AG09309 (cell line): ENCODE measurements around the gene NFRKB.

ENCODE experiments used
- DNase-seq: peaks from one replicate; pipeline ENCODE4 v3.0.0-alpha.2; 2010; ENCODE audit warnings: low read depth
- H3K4me3 ChIP-seq: 2 replicates; pipeline ENCODE4 v1.5.1; 2011; ENCODE audit warnings: mild to moderate bottlenecking, low read depth, low read length, moderate library complexity; ENCODE audit not compliant: control insufficient read depth
- TF ChIP-seq, protein P1 (sequence below): IDR thresholded peaks from 2 replicates; pipeline ENCODE4 v1.5.1; 2011; ENCODE audit warnings: mild to moderate bottlenecking, low read depth, low read length, inconsistent platforms; ENCODE audit not compliant: insufficient read depth, control insufficient read depth; ENCODE audit errors: missing control alignments

Gene NFRKB

DNA sequence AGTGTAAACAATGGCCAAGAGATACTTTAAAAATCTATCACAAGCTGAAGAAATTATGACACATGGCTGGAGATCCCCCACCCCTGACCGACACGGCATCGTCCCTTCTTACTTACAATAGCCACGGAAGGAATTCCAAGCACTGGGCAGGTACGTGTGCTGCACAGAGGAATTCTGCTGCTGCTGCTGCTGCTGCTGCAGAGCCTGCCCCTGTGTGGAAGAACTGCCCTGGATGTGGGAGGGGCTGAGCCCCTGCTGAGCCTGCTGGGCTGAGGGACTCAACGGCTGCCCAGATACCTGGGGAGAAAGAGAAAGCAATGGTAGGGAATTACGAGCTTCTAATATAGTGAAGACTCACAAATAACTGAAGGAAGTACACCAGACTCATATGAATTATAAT, 15.0 kb upstream of the NFRKB start:
- H3K4me3 ChIP-seq, result no peak overlapping the region
- TF ChIP-seq, protein P1, sequence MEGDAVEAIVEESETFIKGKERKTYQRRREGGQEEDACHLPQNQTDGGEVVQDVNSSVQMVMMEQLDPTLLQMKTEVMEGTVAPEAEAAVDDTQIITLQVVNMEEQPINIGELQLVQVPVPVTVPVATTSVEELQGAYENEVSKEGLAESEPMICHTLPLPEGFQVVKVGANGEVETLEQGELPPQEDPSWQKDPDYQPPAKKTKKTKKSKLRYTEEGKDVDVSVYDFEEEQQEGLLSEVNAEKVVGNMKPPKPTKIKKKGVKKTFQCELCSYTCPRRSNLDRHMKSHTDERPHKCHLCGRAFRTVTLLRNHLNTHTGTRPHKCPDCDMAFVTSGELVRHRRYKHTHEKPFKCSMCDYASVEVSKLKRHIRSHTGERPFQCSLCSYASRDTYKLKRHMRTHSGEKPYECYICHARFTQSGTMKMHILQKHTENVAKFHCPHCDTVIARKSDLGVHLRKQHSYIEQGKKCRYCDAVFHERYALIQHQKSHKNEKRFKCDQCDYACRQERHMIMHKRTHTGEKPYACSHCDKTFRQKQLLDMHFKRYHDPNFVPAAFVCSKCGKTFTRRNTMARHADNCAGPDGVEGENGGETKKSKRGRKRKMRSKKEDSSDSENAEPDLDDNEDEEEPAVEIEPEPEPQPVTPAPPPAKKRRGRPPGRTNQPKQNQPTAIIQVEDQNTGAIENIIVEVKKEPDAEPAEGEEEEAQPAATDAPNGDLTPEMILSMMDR, result no peak
- DNase-seq, result no peak

DNA sequence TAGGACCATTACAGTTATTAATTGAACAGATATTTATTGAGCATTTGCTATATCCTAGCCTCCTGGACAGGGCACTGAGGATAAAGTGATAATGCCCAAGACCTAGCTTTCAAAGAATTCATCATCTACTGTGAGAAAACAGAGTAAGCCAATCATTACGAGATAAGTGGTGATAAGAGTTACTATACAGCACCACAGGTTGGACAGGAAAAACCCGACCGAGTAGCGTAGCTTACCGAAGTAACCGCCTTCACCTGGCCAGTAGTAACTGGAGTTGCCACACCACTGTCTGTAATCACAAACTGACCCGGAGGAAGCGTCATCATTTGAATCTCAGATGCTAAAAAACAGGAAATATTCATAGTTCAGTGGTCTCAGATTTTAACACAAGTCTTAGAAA, 10.0 kb upstream of the NFRKB start:
- DNase-seq, result no peak
- TF ChIP-seq, protein P1, result no peak
- no peak overlapping the region for H3K4me3 ChIP-seq

DNA sequence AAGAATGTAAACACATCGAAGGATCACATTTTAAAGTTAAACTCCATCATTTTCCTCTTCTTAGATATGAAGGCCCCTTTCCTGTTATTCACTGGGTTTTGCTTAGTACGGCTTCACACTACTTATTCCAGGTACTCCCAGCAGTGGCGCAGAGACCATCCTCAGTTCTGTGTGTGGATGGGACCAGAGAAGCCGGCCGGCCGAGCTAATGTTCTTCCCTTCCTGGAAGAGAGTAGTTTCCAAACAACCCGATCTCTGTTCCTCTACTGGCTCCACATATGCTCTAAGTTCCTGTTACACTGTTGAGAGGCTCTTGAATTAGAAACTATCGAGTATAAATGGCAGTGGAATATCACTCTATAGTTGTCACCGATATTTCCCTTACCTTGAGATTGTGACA, 684 bp upstream of the NFRKB start:
- no peak for DNase-seq
- TF ChIP-seq, protein P1, result no peak
- peak overlapping the region; percentile 85; the same call in 1 of the 2 replicates for H3K4me3 ChIP-seq

DNA sequence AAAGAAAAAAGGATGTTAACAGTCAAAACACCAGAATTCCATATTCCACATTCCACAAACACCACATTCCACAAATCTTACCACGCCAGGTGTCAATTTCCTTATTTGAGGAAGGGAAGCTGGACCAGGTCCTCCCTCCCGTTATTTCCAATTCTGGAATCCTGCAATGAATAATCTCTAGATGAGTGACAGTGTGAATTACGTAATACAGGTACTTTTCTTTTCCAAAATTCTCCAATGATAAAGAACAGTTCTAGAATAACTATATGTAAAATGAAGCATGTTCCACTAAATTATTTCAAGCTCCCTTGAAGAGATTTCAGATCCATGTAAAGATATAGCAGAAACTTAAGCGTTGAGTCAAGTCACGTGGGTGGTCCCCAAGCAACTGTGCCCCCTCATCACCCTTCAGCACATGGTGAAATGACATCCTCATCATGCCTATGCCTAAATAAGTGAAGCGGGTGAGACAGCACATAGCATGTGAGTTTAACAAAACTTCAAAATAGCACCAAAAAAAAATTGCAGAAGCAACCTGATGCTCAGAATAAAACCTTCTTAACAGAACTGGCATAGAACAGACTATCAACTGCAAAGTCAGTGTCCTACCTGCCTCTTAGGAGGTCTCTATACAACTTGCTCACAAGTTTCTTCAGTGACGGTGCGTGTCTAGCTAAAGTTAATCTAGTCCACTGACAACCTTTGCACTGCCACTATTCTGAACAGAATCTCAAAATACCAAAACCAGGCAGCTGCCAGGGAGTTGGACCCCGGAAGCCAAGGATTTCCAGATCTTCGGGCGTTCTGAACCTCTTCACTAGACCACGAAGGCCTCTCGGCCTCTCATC, 876 bp downstream of the NFRKB start:
- peak overlapping the region; percentile 85 for H3K4me3 ChIP-seq
- DNase-seq, result no peak
- TF ChIP-seq, protein P1, result no peak

GRCh38 chr11:129888451-129888850, 6.9 kb downstream of the NFRKB start:
- TF ChIP-seq, protein P1, result no peak
- H3K4me3 ChIP-seq, result no peak overlapping the region
- no peak for DNase-seq

DNA sequence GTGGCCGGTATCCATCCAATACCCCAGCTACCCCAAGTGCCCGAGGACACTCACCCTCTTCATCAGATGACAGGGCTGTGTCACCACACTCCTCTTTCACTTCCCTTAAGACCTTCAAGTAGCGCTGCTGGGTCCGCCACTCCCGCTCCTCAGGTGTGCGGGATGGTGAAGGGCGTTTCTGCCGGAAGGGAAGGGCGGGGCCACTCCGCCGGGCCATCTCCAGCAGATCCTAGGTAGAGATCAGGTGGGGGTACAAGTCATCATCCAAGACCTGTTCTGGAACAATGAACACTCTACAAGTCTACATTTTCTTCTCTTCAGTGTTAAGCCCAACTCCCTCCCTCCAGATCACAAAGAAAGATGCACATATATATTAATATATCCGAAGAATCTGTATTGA, 10.0 kb downstream of the NFRKB start:
- TF ChIP-seq, protein P1, result no peak
- no peak overlapping the region for H3K4me3 ChIP-seq
- DNase-seq, result no peak
